Activated CD8-positive, alpha-beta memory T cell treated with anti-CD3 and anti-CD28 coated beads, Interleukin-2, amount 50 U/mL, for 1 hour (primary cell): Measurements from ENCODE around the gene SC5D.

Experiments
- DNase-seq: peaks from one replicate; pipeline ENCODE4 v3.0.0-alpha.2; 2020; ENCODE audit errors: extremely low read depth

The SC5D gene

GRCh38 chr11:121329781-121330395 lies 37.3 kb downstream of the SC5D start:
- no peak for DNase-seq

DNA sequence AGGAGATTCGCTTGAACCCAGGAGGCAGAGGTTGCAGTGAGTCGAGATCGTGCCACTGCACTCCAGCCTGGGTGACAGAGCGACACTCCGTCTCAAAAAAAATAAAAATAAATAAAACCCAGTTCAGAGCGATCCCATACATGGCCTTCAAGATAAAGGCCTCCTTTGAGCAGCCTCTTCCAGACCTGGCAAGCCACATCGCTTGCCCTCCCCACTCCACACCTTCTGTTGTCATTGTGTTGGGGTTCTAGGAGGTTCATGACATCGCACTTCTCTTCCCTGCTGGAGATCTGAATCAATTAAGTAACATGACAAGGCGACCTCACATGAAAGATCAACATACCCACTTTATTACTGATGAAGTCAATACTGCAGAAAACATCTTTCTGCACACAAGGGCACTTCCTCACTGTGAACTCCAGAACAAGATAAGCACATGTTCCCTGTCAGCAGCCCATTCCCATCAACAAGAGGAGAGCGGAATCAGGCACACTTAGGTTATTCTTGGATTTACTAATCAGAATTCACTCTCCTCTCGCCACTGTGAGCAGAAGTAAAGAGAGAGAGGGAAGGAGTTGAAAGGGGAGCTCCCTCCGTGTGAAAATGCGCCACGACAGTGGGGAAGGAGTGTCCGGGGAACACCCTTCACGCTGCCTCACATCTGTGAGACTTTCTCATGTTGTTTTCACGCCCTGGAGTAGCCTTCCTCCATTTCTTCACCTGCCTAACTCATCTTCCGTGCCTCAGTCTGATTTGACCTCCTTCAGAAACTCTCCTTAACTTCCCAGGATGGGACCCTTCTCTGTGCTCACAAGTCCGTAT lies 38.3 kb downstream of the SC5D start:
- DNase-seq = no peak

- no peak for DNase-seq
These were observed 42.6 kb downstream of the SC5D start for GRCh38 chr11:121334973-121335710.

DNA sequence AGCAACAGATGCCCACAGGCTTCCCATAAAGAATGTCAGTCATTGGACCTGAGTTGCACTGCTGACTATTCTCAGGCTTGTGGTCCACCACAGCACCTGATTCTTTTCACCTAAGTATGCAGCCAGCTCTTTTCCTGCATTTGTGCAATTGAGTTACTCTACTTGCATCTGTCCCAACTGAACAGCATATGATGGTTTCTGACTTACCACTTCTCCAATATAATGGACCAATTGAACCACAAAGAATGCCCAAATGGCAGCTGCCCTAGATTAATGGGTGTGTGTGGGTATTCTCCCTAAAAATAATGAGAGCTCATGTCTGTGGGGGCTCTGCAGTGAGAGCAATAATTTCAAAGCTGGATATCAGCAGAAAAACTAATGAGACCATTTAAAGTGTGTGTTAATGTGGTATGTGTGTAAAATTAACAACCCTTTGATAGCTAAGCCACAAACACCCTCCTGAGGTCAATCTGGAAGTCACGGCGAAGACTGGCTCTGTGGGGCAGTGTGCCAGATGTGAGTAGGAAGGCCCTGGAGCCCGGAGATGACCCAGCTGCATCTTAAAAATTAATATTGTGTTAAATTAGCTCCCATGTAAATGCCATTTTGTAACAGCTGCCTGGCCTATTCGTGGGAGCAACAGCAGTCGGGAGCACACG lies 43.8 kb downstream of the SC5D start:
- no peak for DNase-seq

DNA sequence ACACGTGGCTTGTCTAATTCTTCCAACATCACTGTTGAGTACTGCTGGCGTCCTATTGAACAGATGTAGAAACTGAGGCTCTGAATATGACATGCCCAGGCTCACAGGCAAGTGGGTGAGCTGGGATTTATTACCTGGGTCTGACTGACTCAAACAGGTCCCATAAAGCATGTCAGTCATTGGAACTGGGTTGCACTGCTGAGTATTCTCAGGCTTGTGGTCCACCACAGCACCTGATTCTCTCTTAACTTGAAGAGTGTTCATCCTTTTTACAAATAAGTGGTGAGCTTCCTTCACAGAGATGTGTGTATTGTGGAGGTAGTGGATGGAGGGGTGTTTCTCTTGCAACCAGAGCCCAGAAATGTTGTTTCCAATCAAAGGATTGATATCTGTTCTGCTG lies 44.5 kb downstream of the SC5D start:
- no peak for DNase-seq

DNA sequence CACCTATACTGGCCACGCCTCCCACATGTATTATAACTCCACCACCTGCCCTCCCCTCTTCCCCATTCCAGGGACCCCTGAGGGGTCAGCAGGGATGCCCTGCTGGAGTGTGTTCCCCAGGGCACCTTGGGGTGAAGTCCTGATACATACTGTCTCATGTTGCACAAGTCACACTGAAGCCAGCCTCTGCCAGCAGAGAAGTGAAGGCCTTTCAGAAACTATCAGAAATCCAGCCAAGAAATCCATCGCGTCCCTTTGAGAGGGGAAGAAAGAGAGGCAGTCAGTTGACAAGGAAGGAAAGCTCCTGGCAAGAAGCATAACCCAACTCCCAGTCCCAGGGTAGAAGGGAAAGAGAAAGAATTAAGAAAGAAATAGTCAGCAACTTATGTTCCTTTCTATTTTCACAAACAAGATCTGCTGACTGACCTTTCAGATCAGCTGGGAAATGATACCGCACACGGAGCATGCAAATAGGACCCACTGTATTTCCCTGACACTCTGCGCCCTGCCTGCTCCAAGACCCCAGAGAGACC lies 45.2 kb downstream of the SC5D start:
- no peak for DNase-seq

DNA sequence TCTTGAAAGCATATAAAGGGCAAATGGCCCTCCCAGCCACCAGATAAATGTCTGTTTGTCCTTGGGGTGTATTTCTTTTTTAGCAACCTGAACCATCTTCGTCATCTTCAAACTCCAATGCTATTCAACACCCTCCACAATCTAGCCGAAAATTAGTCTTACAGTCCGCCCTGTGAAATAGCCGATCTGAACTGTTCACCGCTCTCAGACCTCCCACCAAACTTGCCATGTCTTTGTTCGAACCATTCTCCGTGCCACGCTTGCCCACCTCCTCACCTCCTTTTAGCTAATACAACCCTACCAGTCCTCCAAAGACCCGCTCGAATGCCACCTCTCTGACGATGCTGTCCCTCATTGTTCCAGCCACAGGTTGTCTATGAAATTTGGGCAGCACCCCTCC lies 46.0 kb downstream of the SC5D start:
- DNase-seq = no peak

DNA sequence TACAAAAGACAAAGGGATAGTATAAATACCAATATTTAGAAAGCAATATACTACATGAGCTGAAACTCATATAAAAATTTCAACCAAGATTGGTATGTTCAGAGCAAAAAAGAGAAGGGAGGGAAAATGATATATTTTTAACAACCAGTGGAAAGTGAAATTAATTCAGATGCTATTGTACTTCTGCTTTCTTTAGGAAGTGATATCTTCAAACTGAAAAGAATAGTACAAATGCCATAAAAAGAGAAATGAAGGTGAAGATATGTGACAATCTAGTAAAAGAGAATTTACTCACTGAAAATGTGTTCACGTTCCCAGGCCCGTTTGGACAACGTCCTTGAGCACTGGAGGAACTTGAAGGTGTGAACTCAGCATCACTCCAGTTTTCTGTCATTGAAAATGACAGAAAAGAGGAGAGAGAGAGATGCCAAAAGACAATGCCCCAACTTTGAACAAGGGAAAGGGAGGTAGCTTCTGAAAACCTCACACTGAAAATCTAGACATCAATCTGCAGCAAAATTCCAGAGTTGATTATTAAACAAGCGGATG lies 47.5 kb downstream of the SC5D start:
- DNase-seq = no peak

- no peak for DNase-seq
These were observed 49.0 kb downstream of the SC5D start for GRCh38 chr11:121341609-121342008.

- no peak for DNase-seq
These were observed 52.3 kb downstream of the SC5D start for GRCh38 chr11:121344824-121345223.

- no peak for DNase-seq
These were observed 54.5 kb downstream of the SC5D start for GRCh38 chr11:121347094-121347493.

DNA sequence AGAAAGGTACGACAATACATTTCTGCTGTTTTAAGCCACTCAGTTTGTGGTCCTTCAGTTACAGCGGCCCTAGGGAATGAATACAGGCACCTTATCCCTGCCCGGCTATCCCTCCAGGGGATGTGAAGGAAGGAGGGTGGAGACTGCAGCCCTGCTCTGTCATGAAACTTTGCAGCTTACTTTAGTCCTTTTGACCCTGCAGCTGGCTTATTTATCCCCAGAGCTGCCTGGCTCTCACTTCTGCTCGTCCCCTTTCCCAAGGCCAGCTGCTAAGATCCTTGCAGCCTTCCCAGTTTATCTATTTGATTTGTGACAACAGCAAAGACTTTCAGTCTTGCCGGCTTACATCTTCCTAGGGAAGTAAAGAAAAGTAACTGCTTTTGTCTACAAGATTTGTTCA lies 55.2 kb downstream of the SC5D start:
- DNase-seq = no peak

GRCh38 chr11:121348220-121348875 lies 55.8 kb downstream of the SC5D start:
- no peak for DNase-seq

DNA sequence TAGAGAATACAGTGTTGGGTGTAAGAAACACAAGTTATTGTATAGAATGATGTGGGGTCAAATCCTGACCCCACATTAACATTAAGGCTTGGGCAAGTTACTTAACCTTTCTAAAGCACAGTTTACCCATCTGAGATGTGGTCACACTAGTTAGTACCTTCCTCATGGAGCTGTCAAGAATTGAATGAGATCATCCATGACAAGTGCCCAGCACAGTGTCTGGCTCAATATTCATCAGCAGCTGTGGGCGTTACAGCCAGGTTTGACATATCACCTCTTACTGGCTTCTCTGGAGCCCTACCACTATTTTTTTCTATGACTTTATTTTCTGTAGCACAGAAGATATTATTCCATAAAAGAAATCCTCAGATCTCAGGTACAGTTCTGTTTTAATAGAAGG lies 57.2 kb downstream of the SC5D start:
- no peak for DNase-seq

GRCh38 chr11:121350314-121351082 lies 57.9 kb downstream of the SC5D start:
- no peak for DNase-seq

GRCh38 chr11:121351083-121351630 lies 58.6 kb downstream of the SC5D start:
- no peak for DNase-seq

GRCh38 chr11:121352251-121352891 lies 59.8 kb downstream of the SC5D start:
- DNase-seq = no peak

GRCh38 chr11:121354192-121354591 lies 61.6 kb downstream of the SC5D start:
- DNase-seq = no peak

DNA sequence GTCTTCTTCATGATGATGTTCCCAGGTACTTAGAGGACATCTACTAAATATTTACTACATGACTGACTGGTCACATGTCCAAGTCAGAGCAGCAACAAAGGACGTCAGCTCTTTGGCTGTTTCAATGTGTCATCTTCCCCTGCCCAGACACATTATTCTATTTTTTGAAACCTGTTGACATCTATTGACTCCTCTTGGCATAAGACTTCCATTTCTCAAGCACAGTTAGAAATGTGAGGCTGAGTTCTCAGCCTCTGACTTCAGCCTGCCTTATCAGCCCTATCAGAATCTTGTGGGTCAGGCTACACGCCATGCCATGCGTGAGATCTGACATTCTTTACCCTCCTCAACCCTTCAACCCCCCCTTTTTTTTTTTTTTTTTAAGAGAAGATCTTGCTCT lies 63.8 kb downstream of the SC5D start:
- DNase-seq = no peak
